GM12892 (cell line): Measurements from ENCODE around the gene CGREF1.
"Not testable (repeated sequence)": the region's sequence is repeated elsewhere in the genome, so short reads cannot be mapped to it uniquely, and the experiment has no call there.

Experiments used
- DNase-seq: peaks from one replicate; pipeline ENCODE4 v3.0.0; 2011; ENCODE audit not compliant: insufficient read length
- FAIRE-seq: peaks from 2 replicates; lab custom pipeline; 2011; peaks lifted over from hg19 to GRCh38; lab: Jason Lieb, UNC
- POLR2A ChIP-seq: IDR thresholded peaks from 2 replicates; pipeline ENCODE4 v1.6.1; 2011; ENCODE audit warnings: low read depth, low read length, control low read depth
- POLR2AphosphoS5 ChIP-seq: IDR thresholded peaks from 2 replicates; pipeline ENCODE4 v1.6.1; 2011; ENCODE audit warnings: low read depth, low read length, control low read depth
- TAF1 ChIP-seq: IDR thresholded peaks from 2 replicates; pipeline ENCODE4 v1.6.1; 2011; ENCODE audit warnings: low read depth, mild to moderate bottlenecking, control low read depth, low read length, borderline replicate concordance

The CGREF1 gene

GRCh38 chr2:27083410-27084296, 35.3 kb downstream of the CGREF1 start:
- TF ChIP-seq POLR2AphosphoS5 (no peak), TAF1 (no peak), POLR2A (no peak)
- no peak for FAIRE-seq
- no peak for DNase-seq

GRCh38 chr2:27082773-27083409, 36.0 kb downstream of the CGREF1 start:
- DNase-seq (no peak), FAIRE-seq (no peak)
- TF ChIP-seq POLR2AphosphoS5 = no peak
- TF ChIP-seq POLR2A = no peak
- no peak for TF ChIP-seq TAF1

GRCh38 chr2:27081984-27082772, 36.8 kb downstream of the CGREF1 start:
- TF ChIP-seq POLR2AphosphoS5 = no peak
- TF ChIP-seq POLR2A = no peak
- no peak for TF ChIP-seq TAF1
- DNase-seq = no peak
- no peak for FAIRE-seq

- TF ChIP-seq POLR2AphosphoS5 = no peak
- TF ChIP-seq TAF1 = no peak
- no peak for TF ChIP-seq POLR2A
- no peak for DNase-seq
- FAIRE-seq = no peak
Observed at GRCh38 chr2:27080603-27080936, 38.4 kb downstream of the CGREF1 start.

- DNase-seq = no peak
- TF ChIP-seq POLR2AphosphoS5 (no peak), POLR2A (no peak), TAF1 (no peak)
- FAIRE-seq = no peak
Observed at GRCh38 chr2:27080140-27080469, 38.8 kb downstream of the CGREF1 start.

GRCh38 chr2:27079233-27080139, 39.4 kb downstream of the CGREF1 start:
- no peak for FAIRE-seq
- no peak for DNase-seq
- no peak for TF ChIP-seq POLR2A
- no peak for TF ChIP-seq TAF1
- no peak for TF ChIP-seq POLR2AphosphoS5

- FAIRE-seq (no peak), DNase-seq (no peak)
- no peak for TF ChIP-seq POLR2A
- TF ChIP-seq TAF1 = no peak
- no peak for TF ChIP-seq POLR2AphosphoS5
Observed at GRCh38 chr2:27078267-27079194, 40.4 kb downstream of the CGREF1 start, which contains the start of gene EMILIN1. TSS of gene EMILIN1 (plus strand) at chr2:27078615. CDS start at chr2:27079066, 451 bp downstream.

- no peak for FAIRE-seq
- TF ChIP-seq TAF1 = no peak
- TF ChIP-seq POLR2AphosphoS5 = no peak
- no peak for TF ChIP-seq POLR2A
- DNase-seq = no peak
Observed at GRCh38 chr2:27077231-27077630, 41.7 kb downstream of the CGREF1 start.

GRCh38 chr2:27076323-27076722, 42.6 kb downstream of the CGREF1 start:
- FAIRE-seq = no peak
- no peak for TF ChIP-seq POLR2A
- DNase-seq = no peak

- not testable (repeated sequence) for FAIRE-seq, DNase-seq
Observed at GRCh38 chr2:27075566-27075871, 43.4 kb downstream of the CGREF1 start.
